GM19468 (cell line): ENCODE results near the gene TAS2R20.
"Not testable (repeated sequence)": the region's sequence is repeated elsewhere in the genome, so short reads cannot be mapped to it uniquely, and the experiment has no call there.

Source experiments
- ATAC-seq: cut with Tn5 transposase; IDR thresholded peaks from one replicate; pipeline ENCODE4 v1.9.1; 2021; ENCODE audit warnings: mild to moderate bottlenecking, moderate library complexity, moderate number of reproducible peaks; ENCODE audit not compliant: unreplicated experiment; ENCODE audit errors: extremely low read depth

The TAS2R20 gene, protein sequence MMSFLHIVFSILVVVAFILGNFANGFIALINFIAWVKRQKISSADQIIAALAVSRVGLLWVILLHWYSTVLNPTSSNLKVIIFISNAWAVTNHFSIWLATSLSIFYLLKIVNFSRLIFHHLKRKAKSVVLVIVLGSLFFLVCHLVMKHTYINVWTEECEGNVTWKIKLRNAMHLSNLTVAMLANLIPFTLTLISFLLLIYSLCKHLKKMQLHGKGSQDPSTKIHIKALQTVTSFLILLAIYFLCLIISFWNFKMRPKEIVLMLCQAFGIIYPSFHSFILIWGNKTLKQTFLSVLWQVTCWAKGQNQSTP

DNA sequence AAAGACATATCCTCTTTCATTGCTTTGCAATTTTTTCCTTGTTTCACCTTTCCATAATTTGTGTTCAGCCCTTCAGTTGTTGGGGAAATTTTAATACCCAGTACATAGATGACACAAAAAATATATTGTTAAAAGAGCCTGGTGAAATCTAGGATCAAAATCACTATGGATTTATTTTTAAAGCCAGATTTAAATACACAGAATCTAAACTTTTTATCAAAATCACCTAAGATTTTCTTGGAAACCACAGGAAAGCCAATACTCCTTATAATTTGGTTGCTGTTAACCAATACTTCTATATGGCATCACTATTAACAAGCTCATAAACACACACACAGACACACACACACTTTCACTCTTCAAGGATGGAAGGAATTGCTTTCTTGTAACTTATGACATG is at the start of gene TAS2R20:
TSS of gene TAS2R20 (minus strand) at position 101 of the 400 bp plus-strand sequence. CDS start 429 bp downstream, outside the sequence.
- ATAC-seq, result no peak

DNA sequence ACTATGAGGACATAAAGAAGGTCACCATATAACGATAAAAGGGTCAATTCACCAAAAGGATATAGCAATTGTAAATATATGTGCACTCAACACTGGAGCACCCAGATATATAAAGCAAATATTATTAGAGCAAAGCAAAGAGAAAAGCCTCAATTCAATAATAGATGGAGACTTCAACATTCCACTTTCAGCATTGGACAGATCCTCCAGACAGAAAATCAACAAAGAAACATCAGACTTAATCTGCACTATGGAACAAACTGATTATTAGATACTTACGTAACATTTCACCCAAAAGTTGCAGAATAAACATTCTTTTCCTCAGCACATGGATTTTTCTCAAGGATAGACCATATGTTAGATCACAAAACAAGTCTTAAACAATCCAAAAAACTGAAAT is 43.3 kb upstream of the TAS2R20 start:
- ATAC-seq, result not testable (repeated sequence)

DNA sequence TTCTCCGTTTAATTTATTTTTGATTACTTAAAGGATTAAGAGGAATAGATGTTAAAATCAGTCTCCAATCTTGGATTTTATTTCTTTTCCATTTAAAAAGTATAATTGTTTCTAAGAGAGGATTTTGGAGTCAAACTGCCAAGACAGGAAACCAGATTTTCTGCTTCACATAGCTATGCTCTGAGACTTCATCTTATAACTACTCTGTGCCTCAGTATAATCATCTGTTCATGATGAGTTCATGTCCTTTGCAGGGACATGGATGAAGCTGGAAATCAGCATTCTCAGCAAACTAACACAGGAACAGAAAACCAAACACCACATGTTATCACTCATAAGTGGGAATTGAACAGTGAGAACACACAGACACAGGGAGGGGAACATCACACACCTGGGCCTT is 42.1 kb upstream of the TAS2R20 start:
- ATAC-seq, result no peak

DNA sequence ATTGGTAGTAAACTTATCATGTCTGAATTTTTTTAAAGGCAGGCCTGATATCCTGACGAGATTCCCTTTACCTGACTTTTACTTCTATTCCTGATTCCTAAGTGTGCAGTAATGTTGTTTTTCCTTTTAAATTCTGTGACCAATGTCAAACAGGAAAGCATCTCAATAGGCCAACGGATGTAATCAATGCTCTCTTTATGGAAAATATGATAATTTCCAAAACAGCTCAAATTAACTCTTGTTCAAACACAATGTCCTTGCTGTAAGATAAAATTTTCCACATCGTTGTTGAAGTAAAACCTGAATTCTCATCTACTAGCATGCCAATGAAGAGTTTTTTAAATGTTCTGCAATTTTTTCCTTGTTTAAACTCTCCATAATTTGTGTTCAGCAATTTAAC is 41.1 kb upstream of the TAS2R20 start:
- no peak for ATAC-seq

DNA sequence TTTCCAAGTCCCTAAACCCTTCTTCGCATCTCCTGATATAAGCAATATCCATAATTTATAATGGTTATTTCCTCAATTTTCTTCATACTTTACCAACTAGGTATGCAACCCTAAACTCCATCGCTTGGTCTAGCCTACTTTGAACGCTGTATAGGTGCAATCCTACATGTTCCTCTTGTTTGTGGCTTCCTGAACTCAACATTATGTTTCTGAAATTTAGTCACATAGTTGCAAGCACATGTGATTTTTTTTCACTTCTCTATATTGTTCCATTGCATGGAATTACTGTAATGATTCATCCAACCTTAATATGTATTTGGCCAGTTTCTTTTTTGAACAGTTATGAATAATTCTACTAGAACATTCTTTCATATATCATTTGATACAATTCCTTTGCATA is 35.9 kb upstream of the TAS2R20 start:
- not testable (repeated sequence) for ATAC-seq

DNA sequence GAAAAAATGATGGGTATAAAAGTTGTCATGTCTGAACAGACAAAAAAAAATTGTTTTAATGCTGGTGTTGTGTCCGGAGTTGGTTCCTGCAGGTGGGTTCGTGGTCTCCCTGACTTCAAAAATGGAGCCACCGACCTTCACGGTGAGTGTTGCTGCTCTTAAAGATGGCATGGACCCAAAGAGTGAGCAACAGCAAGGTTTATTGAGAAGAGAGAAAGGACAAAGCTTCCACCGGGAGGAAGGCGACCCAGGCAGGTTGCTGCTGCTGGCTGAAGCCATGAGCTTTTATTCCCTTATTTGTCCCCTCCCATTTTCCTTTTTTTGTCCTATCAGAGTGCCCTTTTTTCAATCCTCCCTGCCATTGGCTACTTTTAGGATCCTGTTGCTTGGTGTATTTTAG is 33.2 kb upstream of the TAS2R20 start, which contains the start of gene TAS2R31:
TSS of gene TAS2R31 (minus strand) at position 101 of the 400 bp plus-strand sequence. CDS start at position 29, 72 bp downstream.
- no peak for ATAC-seq

DNA sequence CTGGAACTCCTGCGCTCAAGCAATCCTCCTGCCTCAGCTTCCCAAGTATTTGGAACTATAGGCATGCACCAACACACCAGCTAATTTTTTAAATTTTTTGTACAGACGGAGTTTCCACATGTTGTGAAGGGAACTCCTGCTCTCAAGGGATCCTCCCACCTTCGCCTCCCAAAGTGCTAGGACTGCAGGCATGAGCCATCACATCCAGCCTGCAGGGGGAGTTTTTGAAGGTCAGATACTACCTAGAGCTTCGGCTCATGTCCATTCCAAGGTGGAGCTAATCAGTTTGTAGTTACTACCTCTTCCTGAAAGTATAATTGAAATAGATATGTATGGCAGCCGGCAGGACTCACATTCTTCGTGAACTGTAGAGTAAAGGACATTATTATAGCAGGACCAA is 28.0 kb upstream of the TAS2R20 start:
- no peak for ATAC-seq

DNA sequence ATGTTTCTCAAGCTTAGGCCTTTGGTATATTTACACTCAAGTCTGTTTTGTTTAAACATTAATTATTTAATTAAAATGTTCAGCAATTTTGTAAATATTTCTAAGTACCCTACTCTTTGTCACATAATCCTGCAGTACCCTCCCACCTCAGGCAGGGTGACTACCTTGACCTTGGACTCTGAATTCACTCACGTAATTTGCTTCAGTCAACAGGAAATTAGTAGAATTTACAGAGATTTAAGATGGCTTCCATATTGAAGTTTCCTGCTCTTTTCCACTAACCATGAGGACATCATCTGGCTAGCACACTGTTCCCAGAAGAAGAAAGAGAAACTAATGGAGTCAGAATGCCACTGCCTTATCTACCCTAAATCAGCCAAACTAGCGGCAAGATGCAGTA is 25.3 kb upstream of the TAS2R20 start:
- ATAC-seq, result no peak

DNA sequence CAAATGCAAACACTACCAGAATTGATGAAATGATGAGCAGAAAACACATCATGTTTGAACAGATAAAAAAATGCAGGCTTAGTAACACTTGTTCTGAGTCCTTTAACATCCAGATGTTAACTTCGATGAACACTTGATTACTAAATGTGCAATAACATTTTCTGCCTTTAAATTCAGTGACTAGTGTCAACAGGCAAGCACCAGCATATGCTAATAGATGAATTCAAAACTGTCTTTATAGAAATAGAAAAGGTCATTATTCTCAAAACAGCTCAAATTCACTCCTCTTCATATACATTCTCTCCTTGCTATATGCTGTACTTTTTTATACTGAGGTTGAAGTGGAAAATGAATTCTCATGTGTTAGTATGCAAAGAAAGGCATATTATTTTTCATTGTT is 24.4 kb upstream of the TAS2R20 start, which contains the start of gene TAS2R19:
TSS of gene TAS2R19 (minus strand) at position 101 of the 400 bp plus-strand sequence. CDS start at position 52, 49 bp downstream.
- no peak for ATAC-seq

DNA sequence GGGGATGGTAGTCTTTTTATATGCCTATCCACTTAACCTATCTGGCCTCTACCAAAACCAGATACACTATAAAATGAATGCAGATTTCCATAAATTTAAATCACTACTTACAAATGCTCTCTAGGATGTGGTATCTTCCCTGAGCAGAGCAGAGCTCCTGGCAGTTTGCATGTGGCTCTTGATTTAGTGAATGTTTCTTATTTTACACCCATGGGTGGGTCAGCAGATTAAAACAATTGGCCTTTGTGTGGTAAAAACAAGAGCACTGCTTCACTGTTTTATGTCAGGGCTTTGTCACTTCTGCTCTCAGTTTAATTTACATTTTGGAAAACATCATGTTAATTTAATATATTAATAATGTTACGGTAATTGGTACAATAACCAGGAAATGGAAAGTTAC is 18.8 kb upstream of the TAS2R20 start:
- no peak for ATAC-seq

DNA sequence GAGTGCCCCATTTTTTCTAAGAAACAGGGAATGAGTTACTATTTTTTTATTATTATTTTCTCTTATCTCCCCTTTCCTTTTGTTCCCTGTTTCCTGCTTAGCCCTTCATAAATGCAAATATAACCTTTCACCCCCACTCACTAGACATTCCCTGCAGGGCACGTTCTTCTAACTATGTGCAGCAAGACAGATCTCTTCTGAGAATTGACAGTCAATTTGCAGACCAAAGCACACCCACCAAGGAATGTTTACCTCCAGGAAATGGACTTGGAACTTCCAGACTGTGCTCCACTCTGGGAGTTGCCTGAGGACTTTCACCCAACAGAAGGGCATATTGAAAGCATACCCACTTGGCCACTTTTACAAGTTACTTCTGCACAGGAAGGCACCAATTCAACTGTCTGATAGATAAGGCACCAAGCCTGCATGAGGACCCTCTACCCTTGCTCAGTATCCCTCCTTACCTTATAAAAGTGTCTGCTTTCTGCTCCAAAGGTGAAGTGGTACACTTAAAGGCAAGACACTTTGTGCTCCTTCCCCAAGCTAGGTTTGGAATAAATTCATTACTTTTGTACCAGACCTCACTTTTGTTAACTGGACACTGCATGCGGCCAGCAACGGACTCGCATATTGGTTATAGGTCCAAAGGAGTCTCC is 17.8 kb upstream of the TAS2R20 start:
- no peak for ATAC-seq

DNA sequence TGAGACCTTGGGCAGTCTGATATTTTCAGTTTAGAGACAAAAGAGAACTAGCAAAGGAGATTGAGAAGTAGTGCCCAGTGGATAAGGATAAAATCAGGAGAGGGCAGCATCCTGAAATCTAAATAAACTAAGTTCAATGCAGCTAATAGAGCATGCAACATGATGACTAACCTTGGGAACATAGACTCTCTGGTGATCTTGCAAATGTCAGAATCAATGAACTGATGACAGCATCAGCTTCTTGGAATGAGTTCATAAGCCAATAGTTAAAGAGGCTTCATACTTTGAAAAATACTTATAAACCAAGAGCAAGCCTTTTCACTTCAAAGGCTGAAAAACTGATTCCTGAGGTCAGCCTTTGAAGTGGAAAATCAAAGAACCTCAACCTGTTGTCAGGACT is 16.1 kb upstream of the TAS2R20 start:
- no peak for ATAC-seq

DNA sequence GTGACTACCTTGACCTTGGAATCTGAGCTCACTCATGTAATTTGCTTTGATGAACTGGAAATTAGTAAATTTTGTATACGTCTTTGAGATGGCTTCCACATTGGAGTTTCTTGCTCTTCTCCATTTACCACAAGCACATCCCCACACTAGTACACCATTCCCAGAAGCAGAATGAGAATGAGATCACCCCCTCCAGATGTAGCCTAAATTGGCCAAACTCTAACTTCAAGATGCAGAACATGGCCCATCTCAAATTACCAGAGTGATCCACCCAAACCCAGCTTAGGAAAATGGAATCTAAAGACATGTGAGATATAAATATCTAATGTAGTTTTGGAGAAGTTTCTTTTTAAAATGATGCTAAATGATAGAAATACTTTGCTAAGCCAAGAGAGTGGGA is 9.5 kb upstream of the TAS2R20 start:
- ATAC-seq, result no peak

DNA sequence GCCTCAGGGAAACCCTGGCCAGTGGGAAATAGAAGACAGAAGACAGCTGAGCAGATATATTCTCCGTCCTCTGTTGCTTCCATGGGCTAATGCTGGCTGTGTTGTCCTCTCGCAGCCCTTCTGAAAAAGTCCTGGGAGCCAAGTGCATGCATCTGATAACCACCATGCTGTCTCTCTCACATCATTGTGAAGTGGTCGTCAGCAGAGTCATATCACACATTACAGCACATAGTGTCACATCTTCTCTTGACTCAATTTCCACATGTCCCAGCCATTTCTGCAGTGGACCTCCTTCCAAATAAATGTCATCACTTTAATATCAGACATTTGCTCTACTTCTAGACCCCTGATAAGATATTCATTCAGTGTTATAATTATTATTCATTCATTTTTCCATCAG is 3.8 kb downstream of the TAS2R20 start:
- no peak for ATAC-seq

DNA sequence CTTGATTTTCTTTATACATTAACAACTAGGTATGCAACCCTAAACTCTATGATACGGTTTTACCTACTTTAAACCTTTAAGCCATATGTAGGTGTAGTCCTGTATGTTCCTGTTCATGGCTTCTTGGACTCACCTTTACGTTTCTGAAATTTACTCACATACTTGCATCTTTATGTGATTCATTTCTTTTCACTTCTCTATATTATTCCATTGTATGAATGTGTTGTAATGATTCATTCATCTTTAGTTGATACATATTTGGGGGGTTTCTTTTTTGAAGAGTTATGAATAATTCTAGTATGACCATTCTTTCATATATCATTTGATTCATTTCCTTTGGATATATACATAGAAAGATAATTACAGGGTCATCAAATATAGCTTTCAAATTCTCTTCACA is 9.0 kb downstream of the TAS2R20 start:
- ATAC-seq, result no peak

DNA sequence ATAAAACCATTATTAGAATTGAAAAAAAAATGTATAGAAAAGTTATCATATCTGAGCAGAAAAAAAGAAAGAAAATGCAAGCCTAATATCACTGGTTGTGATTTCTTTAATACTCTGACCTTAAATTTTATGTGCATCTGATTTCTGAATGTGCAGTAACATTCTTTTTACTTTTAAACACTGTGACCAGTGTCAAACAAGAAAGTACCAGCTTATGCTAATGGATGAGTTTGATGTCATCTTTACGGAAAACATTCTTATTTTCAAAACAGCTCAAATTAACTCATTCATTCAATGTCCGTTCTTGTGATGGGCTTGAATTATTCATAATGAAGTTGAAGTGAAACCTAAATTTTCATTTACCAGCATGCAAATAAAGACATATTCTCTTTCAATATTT is 11.3 kb downstream of the TAS2R20 start, which contains the start of gene TAS2R50:
TSS of gene TAS2R50 (minus strand) at position 101 of the 400 bp plus-strand sequence. CDS start at position 49, 52 bp downstream.
- ATAC-seq, result no peak

DNA sequence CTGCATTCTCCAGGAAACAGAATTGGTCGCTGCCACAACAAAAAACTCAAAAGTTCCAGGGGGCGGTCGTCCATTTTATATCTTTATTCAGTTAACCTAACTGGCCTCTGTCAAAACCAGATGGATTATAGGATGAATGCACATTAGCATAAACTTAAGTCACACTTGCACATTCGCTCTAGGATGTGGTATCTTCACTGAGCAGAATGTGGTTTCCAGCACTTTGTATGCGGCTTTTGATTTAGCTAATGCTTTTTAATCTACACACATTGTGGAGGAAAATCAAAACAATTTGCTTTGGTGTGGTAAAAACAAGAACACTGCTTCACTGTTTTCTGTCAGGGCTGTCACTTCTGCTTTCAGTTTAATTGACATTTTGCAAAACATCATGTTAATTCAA is 15.9 kb downstream of the TAS2R20 start:
- ATAC-seq, result no peak

DNA sequence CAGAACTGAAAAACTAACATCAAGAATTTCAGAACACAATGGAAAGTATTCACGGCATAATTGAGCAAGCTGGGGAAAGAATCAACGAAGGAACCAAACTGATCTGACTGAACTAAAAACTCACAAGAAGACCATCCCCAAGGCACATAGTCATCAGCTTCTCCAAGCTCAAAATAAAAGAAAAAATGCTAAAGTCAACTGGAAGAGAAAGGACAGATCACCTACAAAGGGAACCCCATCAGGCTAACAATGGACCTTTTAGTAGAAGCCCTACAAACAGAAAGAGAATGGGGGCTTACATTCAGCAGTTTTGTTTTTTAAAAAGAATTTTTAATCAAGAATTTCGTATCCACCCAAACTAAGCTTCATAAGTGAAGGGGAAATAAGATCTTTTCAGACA is 23.1 kb downstream of the TAS2R20 start:
- ATAC-seq, result no peak

DNA sequence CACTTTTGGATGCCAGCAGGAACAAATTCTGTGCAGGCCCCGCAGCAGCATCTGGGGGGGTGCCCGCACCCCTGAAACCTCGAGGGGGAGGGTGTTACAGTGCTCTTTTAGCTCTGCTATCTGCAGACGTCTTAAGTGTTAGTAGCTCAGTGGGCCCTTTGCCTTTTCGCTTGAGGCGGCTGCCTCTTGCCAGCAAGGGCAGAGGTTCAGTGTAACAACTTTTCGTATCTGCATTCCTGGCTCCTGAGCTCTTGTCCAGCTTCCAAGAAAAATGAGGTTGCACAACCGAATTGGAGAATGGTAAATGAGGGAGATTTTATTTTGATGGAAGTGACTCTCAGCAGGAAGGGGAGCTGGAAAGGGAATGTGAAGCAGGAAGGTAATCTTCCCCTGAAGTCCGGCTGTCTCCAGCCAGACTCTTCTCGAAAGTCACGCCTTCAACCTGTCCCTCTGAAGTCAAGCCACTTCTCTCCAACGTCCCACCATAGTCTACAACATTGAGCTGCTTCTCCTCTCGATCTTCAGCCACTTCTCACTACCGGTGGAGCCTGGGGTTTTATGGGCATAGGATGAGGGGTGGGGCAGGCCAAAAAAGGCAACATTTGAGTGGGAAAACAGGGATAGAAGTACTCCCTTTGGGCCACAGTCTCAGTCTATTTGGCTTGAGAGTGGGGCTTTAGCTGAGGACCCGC is 29.2 kb downstream of the TAS2R20 start:
- ATAC-seq, result no peak

DNA sequence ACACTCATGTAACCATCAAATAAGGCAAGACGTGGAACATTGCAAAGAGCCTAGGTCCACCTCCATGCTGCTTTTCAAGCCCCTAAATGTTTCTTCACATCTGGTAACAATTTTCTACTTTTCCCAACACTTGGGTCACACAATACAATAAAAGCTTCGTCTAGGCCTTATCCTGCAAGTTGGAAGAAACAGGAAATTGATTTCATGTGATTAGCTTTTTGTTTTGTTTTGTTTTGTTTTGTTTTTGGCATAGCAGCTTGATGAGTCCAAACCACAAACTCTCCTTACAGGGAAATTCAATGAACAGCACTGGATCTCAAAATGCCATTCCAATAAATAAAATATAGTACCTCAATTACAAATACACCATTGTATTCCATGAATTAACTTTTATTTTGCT is 30.7 kb downstream of the TAS2R20 start:
- no peak for ATAC-seq

DNA sequence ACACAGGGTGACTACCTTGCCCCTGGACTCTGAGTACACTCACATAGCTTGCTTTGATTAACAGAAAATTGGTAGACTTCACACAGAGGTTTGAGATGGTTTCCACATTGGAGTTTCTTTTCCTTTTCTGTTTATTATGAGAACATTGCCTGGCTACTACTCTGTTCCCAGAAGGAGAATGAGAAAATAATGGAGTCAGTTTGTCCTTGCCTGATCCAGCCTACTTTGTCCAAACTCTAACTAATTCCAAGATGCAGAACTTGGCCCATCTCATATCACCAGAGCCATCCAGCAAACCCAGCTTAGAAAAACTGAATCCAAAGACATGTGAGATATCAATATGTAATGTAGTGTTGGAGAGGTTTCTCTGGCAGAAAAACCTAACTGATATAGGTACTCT is 31.8 kb downstream of the TAS2R20 start:
- no peak for ATAC-seq
